HG03108 (cell line): ENCODE measurements around the gene SAMD9.
"Not testable (repeated sequence)": the region's sequence is repeated elsewhere in the genome, so short reads cannot be mapped to it uniquely, and the experiment has no call there.

ENCODE experiments used
- ATAC-seq: cut with Tn5 transposase; IDR thresholded peaks from one replicate; pipeline ENCODE4 v1.9.1; 2021; ENCODE audit warnings: moderate library complexity; ENCODE audit not compliant: unreplicated experiment

The SAMD9 gene

GRCh38 chr7:93117852-93118530, at the start of gene SAMD9:
Gene SAMD9, minus strand, starts transcription at chr7:93117979. Its CDS starts 11,882 bp downstream, at chr7:93106097.
- peak; percentile 98 for ATAC-seq

GRCh38 chr7:93165447-93165846, 47.7 kb upstream of the SAMD9 start:
- ATAC-seq, result peak; percentile 99

- no peak for ATAC-seq
Observed at GRCh38 chr7:93164766-93165165, 47.0 kb upstream of the SAMD9 start.

- no peak for ATAC-seq
Observed at GRCh38 chr7:93161181-93161762, 43.5 kb upstream of the SAMD9 start.

- no peak for ATAC-seq
Observed at GRCh38 chr7:93160410-93160809, 42.6 kb upstream of the SAMD9 start.

- ATAC-seq, result no peak
Observed at GRCh38 chr7:93159490-93159889, 41.7 kb upstream of the SAMD9 start.

GRCh38 chr7:93156884-93157283, 39.1 kb upstream of the SAMD9 start:
- ATAC-seq, result no peak

GRCh38 chr7:93150200-93150835, 32.5 kb upstream of the SAMD9 start:
- ATAC-seq, result no peak

GRCh38 chr7:93148727-93149126, 30.9 kb upstream of the SAMD9 start:
- ATAC-seq, result no peak

- peak; percentile 59 for ATAC-seq
Observed at GRCh38 chr7:93148144-93148543, 30.4 kb upstream of the SAMD9 start, which contains the start of gene SAMD9L. Gene SAMD9L, minus strand, starts transcription at chr7:93148385. Its CDS starts 12,414 bp downstream, at chr7:93135971.

- peak; percentile 86 for ATAC-seq
Observed at GRCh38 chr7:93147363-93147762, 29.6 kb upstream of the SAMD9 start.

GRCh38 chr7:93146472-93147141, 28.8 kb upstream of the SAMD9 start:
- ATAC-seq, result peak; percentile 31

GRCh38 chr7:93146036-93146435, 28.3 kb upstream of the SAMD9 start:
- ATAC-seq, result no peak

GRCh38 chr7:93145354-93145753, 27.6 kb upstream of the SAMD9 start:
- no peak for ATAC-seq

- no peak for ATAC-seq
Observed at GRCh38 chr7:93142127-93142526, 24.3 kb upstream of the SAMD9 start.

- ATAC-seq, result no peak
Observed at GRCh38 chr7:93140582-93141191, 22.9 kb upstream of the SAMD9 start.

- no peak for ATAC-seq
Observed at GRCh38 chr7:93138576-93138975, 20.8 kb upstream of the SAMD9 start.

- no peak for ATAC-seq
Observed at GRCh38 chr7:93133005-93133404, 15.2 kb upstream of the SAMD9 start.

- no peak for ATAC-seq
Observed at GRCh38 chr7:93132216-93132615, 14.4 kb upstream of the SAMD9 start.

- ATAC-seq, result not testable (repeated sequence)
Observed at GRCh38 chr7:93126954-93127353, 9.2 kb upstream of the SAMD9 start.

- ATAC-seq, result not testable (repeated sequence)
Observed at GRCh38 chr7:93123532-93123931, 5.8 kb upstream of the SAMD9 start.
